ENCODE measurements around the gene GRIN2A.
A peak's percentile ranks its signal among the peaks of the same experiment; 100 is the strongest.

The GRIN2A gene

GRCh38 chr16:10181196-10182162, 749 bp downstream of the GRIN2A start:
- no peaks in the 10 kb centered on the region for H3K9me3 ChIP-seq (ENCODE audit: control insufficient read depth, low read length)
- 2 to 4% methylated on average over 45 to 59 of the region's 85 CpGs for WGBS, 2 experiments (ENCODE audit: insufficient coverage in 2 of 2)
- H3K4me3 ChIP-seq (ENCODE audit: extremely low read depth, insufficient read depth, low read length, poor library complexity, severe bottlenecking): peak overlapping the region; percentile 52
- H3K4me1 ChIP-seq (ENCODE audit: control insufficient read depth, insufficient read depth, low read length, poor library complexity, severe bottlenecking): no peaks in the 10 kb centered on the region
- H3K36me3 ChIP-seq (ENCODE audit: control insufficient read depth, insufficient read depth, low read length): no peaks in the 10 kb centered on the region
- no peak overlapping the region for H3K27ac ChIP-seq (ENCODE audit: low read depth, low read length, severe bottlenecking)

- peak overlapping the region; percentile 52 for H3K4me3 ChIP-seq (ENCODE audit: extremely low read depth, insufficient read depth, low read length, poor library complexity, severe bottlenecking)
- no peaks in the 10 kb centered on the region for H3K9me3 ChIP-seq (ENCODE audit: control insufficient read depth, low read length)
- H3K36me3 ChIP-seq (ENCODE audit: control insufficient read depth, insufficient read depth, low read length): no peaks in the 10 kb centered on the region
- H3K27ac ChIP-seq (ENCODE audit: low read depth, low read length, severe bottlenecking): no peak overlapping the region
- H3K4me1 ChIP-seq (ENCODE audit: control insufficient read depth, insufficient read depth, low read length, poor library complexity, severe bottlenecking): no peaks in the 10 kb centered on the region
- WGBS, 2 experiments (ENCODE audit: insufficient coverage in 2 of 2): 2 to 3% methylated on average over 11 to 17 of the region's 24 CpGs
Measured at GRCh38 chr16:10180771-10181163, 1.5 kb downstream of the GRIN2A start.

DNA sequence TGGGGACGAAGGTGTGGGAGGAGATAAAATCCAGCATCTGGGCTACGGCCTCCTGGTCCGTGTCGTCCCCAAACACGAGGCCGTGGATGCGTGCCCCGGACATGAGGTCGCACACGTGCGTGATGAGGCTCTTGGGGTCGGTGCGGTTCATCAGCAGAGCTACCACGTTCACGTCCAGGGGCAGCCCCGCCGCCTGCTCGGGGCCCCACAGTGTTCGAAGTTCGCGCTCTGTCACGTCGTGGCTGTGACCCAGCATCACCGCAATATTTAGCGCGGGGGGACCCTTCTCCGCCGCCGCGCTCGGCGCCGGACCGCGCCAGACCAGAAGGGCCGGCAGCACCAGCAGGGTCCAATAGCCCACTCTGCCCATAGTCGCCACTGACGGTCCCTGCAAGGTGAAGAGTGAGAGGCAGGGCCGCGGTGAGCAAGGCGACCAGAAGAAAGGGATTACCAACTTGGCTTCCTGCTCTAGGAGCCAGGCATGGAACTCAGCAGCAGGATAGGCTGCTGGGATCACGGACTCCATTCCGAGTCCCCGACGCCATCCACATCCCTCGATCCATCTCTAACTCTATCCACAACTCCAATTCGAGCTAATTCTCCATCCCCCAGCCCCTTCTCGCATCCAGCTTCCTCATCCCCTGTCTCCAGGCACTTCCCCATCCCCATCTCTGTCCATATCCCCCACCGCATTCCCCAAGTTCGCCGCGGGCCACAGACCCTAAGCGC, 2.0 kb downstream of the GRIN2A start:
- Histone ChIP-seq H3K4me3 (ENCODE audit: extremely low read depth, insufficient read depth, low read length, poor library complexity, severe bottlenecking) (peak overlapping the region; percentile 52), H3K9me3 (ENCODE audit: control insufficient read depth, low read length) (no peaks in the 10 kb centered on the region)
- 82 to 90% methylated on average over 47 to 53 of the region's 53 CpGs for WGBS, 2 experiments (ENCODE audit: insufficient coverage in 2 of 2)

GRCh38 chr16:10178526-10178925, 3.7 kb downstream of the GRIN2A start:
- Histone ChIP-seq H3K27ac (ENCODE audit: low read depth, low read length, severe bottlenecking) (no peak overlapping the region), H3K9me3 (ENCODE audit: control insufficient read depth, low read length) (no peaks in the 10 kb centered on the region), H3K36me3 (ENCODE audit: control insufficient read depth, insufficient read depth, low read length) (no peaks in the 10 kb centered on the region), H3K4me3 (ENCODE audit: extremely low read depth, insufficient read depth, low read length, poor library complexity, severe bottlenecking) (no peak overlapping the region), H3K4me1 (ENCODE audit: control insufficient read depth, insufficient read depth, low read length, poor library complexity, severe bottlenecking) (peaks cover under 1% of the 10 kb centered on the region)
- WGBS, 2 experiments (ENCODE audit: insufficient coverage in 2 of 2): 63 to 96% methylated on average over 2 of the region's 3 CpGs

More for the DNA sequence above, 2.0 kb downstream of the GRIN2A start:
- no peak overlapping the region for H3K27ac ChIP-seq (ENCODE audit: low read depth, low read length, severe bottlenecking)
- no peaks in the 10 kb centered on the region for H3K36me3 ChIP-seq (ENCODE audit: control insufficient read depth, insufficient read depth, low read length)
- H3K4me1 ChIP-seq (ENCODE audit: control insufficient read depth, insufficient read depth, low read length, poor library complexity, severe bottlenecking): no peaks in the 10 kb centered on the region

DNA sequence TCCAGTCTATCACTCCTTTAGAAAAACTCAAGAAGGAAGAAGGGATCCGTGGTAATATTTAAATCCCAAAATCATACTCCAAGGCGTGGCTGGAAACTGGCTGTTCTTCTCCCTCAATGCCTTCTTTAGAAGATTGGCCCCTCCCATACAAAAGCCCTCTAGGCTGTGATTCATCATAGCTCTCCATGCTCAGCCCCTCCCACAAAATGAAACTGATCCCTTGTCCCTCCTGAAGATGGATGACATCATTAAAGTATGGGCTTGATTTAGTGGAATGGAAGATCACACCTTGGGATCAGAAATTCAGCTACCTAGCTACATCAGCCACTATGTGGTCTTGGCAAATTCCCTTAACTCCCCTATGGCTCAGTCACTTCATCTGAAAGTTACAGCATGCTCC, 4.1 kb downstream of the GRIN2A start:
- Histone ChIP-seq H3K9me3 (ENCODE audit: control insufficient read depth, low read length) (no peaks in the 10 kb centered on the region), H3K4me3 (ENCODE audit: extremely low read depth, insufficient read depth, low read length, poor library complexity, severe bottlenecking) (no peak overlapping the region), H3K27ac (ENCODE audit: low read depth, low read length, severe bottlenecking) (no peak overlapping the region), H3K36me3 (ENCODE audit: control insufficient read depth, insufficient read depth, low read length) (no peaks in the 10 kb centered on the region), H3K4me1 (ENCODE audit: control insufficient read depth, insufficient read depth, low read length, poor library complexity, severe bottlenecking) (peaks cover 4% of the 10 kb centered on the region)
- WGBS, 2 experiments (ENCODE audit: insufficient coverage in 2 of 2): 100% methylated on average over 1 of the region's 2 CpGs; no CpG with 5 or more reads in 1 of the 2 experiments

DNA sequence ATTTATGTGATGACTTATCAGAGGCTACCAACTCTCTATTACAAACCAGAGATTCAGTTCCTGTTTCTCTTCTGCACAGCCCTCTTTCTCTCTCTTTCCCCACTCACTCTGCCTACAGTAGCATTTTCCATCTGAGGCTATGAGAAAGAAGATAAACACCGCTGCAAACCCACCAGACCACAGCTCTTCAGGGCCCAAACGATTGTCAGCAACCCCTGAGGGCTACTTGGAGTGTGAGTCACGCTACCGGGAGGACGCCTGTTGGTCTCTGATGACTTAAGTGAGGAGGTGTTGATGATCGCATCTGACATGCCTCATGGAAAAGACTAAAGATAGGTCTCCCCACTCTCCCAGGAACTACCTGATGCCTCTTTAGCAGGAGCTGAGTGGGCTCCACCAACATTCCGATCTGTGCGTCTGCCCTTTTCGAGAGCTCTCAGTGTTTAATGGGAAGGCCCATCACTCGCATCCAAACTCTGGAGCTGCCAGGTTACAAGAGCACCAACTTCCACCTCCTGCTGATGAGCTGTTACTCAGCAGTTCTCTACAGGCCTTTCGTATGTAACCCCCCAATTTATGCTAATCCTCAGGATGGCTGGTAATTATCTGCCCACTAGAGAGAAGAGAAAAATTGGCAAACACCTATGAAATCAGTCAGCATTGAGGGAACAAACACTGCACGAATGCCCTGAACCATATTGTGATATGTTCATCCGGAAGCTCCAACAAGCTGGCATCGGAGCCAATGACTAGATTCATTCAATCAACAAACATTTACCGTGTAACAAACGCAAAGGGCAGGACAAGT, 9.2 kb downstream of the GRIN2A start:
- no peak overlapping the region for H3K27ac ChIP-seq (ENCODE audit: low read depth, low read length, severe bottlenecking)
- H3K9me3 ChIP-seq (ENCODE audit: control insufficient read depth, low read length): no peaks in the 10 kb centered on the region
- WGBS, 2 experiments (ENCODE audit: insufficient coverage in 2 of 2): 72 to 89% methylated on average over 7 to 12 of the region's 16 CpGs
- H3K4me3 ChIP-seq (ENCODE audit: extremely low read depth, insufficient read depth, low read length, poor library complexity, severe bottlenecking): no peak overlapping the region
- H3K4me1 ChIP-seq (ENCODE audit: control insufficient read depth, insufficient read depth, low read length, poor library complexity, severe bottlenecking): peaks cover 14% of the 10 kb centered on the region
- no peaks in the 10 kb centered on the region for H3K36me3 ChIP-seq (ENCODE audit: control insufficient read depth, insufficient read depth, low read length)

DNA sequence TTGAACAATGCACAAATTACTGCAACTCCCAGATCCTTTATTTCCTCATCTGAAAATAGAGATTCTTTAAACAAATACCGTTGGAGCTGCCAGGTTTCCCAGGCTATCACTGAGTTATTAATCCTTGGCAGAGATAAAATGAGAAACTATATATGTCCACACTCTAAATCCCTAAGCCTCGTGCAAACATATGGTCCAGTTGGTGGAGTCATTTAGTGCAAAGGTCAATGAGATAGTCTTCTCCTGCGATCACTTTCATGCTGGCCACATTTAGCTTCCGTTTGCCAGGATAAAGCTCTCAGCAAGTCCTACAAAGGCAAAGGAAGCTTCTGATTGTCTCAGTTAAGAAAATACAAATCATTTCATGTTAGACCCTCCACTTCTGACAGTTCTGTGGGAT, 11.0 kb downstream of the GRIN2A start:
- no peaks in the 10 kb centered on the region for H3K9me3 ChIP-seq (ENCODE audit: control insufficient read depth, low read length)
- peaks cover 14% of the 10 kb centered on the region for H3K4me1 ChIP-seq (ENCODE audit: control insufficient read depth, insufficient read depth, low read length, poor library complexity, severe bottlenecking)
- no peaks in the 10 kb centered on the region for H3K36me3 ChIP-seq (ENCODE audit: control insufficient read depth, insufficient read depth, low read length)
- WGBS, 2 experiments (ENCODE audit: insufficient coverage in 2 of 2): 90 to 95% methylated on average over 2 to 3 of the region's 4 CpGs
- H3K4me3 ChIP-seq (ENCODE audit: extremely low read depth, insufficient read depth, low read length, poor library complexity, severe bottlenecking): no peak overlapping the region
- H3K27ac ChIP-seq (ENCODE audit: low read depth, low read length, severe bottlenecking): no peak overlapping the region

DNA sequence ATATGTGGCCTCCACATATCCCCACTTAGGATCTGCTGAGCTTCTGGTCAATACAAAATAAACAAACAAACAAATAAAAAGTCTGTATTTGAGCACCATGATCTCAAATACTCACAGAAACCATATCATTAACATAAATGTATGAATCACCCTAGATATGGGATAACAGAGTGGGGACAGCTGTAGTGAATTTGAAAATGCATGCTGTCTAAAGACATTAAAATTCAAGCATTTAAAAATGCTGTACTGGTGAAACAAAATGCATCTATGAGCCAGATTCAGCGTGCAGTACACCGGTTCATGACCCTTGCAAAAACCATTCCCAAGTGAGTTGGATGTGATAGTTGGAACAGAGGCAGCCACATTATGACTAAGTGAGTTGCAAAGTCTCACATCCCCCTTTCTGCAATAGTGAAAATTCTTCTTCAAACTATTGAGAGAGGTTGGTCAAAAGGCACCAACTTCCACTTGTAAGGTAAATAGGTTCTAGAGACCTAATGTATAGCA, 12.3 kb downstream of the GRIN2A start:
- Histone ChIP-seq H3K9me3 (ENCODE audit: control insufficient read depth, low read length) (no peaks in the 10 kb centered on the region), H3K4me3 (ENCODE audit: extremely low read depth, insufficient read depth, low read length, poor library complexity, severe bottlenecking) (no peak overlapping the region), H3K4me1 (ENCODE audit: control insufficient read depth, insufficient read depth, low read length, poor library complexity, severe bottlenecking) (peaks cover 14% of the 10 kb centered on the region), H3K36me3 (ENCODE audit: control insufficient read depth, insufficient read depth, low read length) (no peaks in the 10 kb centered on the region), H3K27ac (ENCODE audit: low read depth, low read length, severe bottlenecking) (no peak overlapping the region)
- WGBS, 2 experiments (ENCODE audit: insufficient coverage in 2 of 2): 80 to 100% methylated on average over 1 to 2 of the region's 2 CpGs

GRCh38 chr16:10169031-10169430, 13.2 kb downstream of the GRIN2A start:
- WGBS, 2 experiments (ENCODE audit: insufficient coverage in 2 of 2): 80% methylated on average over 1 of the region's 3 CpGs; no CpG with 5 or more reads in 1 of the 2 experiments
- no peaks in the 10 kb centered on the region for H3K36me3 ChIP-seq (ENCODE audit: control insufficient read depth, insufficient read depth, low read length)
- H3K4me1 ChIP-seq (ENCODE audit: control insufficient read depth, insufficient read depth, low read length, poor library complexity, severe bottlenecking): peaks cover 14% of the 10 kb centered on the region
- no peak overlapping the region for H3K4me3 ChIP-seq (ENCODE audit: extremely low read depth, insufficient read depth, low read length, poor library complexity, severe bottlenecking)
- no peak overlapping the region for H3K27ac ChIP-seq (ENCODE audit: low read depth, low read length, severe bottlenecking)
- no peaks in the 10 kb centered on the region for H3K9me3 ChIP-seq (ENCODE audit: control insufficient read depth, low read length)

GRCh38 chr16:10168258-10168657, 14.0 kb downstream of the GRIN2A start:
- Histone ChIP-seq H3K36me3 (ENCODE audit: control insufficient read depth, insufficient read depth, low read length) (no peaks in the 10 kb centered on the region), H3K4me3 (ENCODE audit: extremely low read depth, insufficient read depth, low read length, poor library complexity, severe bottlenecking) (no peak overlapping the region), H3K9me3 (ENCODE audit: control insufficient read depth, low read length) (no peaks in the 10 kb centered on the region), H3K4me1 (ENCODE audit: control insufficient read depth, insufficient read depth, low read length, poor library complexity, severe bottlenecking) (peaks cover 12% of the 10 kb centered on the region), H3K27ac (ENCODE audit: low read depth, low read length, severe bottlenecking) (no peak overlapping the region)
- 78% methylated on average over 1 of the region's 1 CpG; no CpG with 5 or more reads in 1 of the 2 experiments for WGBS, 2 experiments (ENCODE audit: insufficient coverage in 2 of 2)
